NCI-H524 treated with DMSO at 0.1 percent for 48 hours (cell line): ENCODE results near the gene CCDC85C.

Source experiments
- DNase-seq: peaks from one replicate; lab custom pipeline; 2025; lab: John Stamatoyannopoulos, UW

Gene CCDC85C

DNA sequence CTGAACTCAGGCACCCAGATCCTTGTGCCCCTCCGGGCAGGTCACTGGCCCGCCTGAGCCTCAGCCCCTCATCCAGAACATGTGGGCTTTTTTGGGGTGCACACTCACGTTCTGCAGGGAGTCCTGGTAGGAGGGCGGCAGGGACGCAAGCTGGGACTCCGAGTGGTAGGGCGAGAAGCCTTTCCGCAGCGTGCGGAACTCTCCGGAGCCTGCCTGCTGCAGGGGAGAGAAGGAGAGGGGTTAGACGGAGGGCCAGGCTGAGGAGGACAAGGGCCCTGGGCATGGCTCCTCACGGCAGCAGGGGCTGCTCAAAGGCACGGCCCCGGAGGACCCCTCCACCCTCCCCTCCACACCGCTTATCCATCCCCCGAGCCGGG is 82.0 kb downstream of the CCDC85C start:
- no peak for DNase-seq

GRCh38 chr14:99521176-99522024 is 82.6 kb downstream of the CCDC85C start:
- DNase-seq, result no peak

DNA sequence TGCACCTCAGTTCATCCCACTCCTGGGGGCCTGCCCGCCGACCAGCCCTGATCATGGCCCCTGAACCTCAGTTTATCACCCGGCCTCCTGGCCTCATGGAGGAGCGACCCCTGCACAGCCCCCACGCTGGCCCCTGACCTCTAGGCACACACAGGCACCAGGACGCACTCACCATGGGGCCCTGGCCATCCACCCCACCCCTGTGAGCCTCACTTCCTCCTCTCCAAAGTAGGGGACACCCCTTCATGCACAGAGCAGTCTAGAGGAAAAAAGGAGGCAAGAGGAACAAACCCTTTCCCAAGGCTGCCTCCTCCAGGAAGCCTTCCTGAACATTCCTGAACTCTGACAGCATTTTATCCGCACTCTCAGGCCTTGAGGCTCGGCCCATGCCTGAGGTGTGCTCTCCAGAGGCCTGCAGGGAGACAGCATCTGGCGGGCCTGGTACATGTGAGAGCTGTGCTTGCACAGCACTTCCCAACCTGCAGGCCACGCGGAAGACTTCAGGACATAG is 83.4 kb downstream of the CCDC85C start:
- no peak for DNase-seq

DNA sequence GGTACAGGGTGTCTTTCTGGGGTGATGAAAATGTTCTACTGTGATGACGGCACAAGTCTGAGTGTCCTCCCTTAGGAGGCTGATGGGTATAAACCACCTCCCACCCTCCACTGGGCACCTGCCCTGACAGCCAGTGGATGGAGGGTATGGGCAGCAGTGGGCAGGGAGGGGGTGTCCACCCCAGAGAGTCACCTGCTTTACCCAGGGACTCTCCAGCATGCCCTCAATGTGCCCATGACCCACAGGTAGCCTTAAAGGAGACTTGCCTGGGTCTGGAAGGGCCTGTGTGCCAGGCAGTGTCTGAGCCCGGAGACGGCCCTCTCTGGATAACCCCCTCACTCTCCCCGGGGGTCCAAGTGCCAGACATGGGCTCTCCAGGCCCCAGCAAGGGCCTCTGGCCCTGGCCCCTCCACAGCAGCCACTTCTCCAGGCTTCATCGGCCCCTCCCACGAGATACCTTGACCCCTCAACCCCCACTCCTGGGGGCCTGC is 84.0 kb downstream of the CCDC85C start:
- no peak for DNase-seq

DNA sequence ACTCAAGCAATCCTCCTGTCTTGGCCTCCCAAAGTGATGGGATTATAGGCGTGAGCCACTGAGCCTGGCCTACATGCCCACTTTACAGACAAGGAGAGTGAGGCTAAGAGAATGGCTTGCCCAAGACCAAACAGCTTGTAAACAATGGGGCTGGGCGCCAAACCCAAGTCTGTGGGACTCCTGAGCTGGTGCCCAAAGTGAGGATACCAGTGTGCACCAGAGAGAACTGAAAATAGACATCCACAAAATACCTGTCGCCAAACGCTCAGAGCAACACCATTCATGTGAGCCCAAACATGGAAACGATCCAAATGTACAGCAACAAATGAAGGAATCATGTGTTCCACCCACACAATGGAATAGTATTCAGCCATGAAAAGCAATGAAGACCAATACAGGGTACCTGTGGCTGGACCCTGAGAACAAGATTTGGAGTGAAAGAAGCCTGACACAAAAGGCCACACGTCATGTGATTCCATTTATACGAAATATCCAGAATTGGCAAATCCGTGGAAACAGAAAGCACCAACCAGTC is 84.6 kb downstream of the CCDC85C start:
- DNase-seq, result no peak

GRCh38 chr14:99518441-99519346 is 85.3 kb downstream of the CCDC85C start:
- no peak for DNase-seq

DNA sequence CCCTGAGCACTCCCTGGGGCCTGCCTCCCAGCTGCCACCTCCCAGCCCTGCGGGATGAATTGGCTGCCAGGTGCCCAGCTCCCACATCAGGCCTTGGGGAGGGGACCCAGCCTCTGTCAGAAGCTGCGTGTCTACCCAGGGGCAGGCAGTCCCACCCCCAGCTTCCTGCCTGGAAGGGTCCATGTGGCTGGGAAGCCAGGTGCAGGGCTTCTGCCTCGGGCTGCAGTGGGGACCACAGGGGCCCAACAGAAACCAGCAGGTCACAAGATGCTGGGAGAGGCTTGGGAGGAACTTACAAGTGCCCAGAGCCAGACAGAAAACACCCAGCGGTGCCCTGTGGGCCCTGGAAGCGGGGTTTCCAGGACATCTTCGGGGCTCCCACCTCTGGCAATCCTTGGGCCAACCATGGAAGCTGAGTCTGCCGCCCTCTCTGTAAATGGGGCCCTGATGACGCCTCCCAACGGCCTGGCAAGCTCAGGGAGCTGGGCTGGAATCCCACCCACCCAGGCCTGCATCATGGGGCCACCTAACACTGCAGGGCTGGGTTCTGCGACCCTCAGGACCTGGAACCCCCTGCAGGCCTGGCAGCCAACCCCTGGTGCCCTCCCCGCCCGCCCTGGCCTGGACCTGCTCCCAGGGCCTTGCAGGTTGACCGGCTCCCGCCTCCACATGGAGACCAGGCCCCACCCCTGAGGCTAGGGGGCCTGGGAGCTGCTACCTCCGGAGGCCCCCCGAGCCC is 86.2 kb downstream of the CCDC85C start:
- DNase-seq, result no peak

GRCh38 chr14:99516871-99517642 is 87.0 kb downstream of the CCDC85C start:
- no peak for DNase-seq

- DNase-seq, result no peak
Observed at GRCh38 chr14:99516156-99516870, 87.7 kb downstream of the CCDC85C start.

- DNase-seq, result no peak
Observed at GRCh38 chr14:99515301-99516155, 88.5 kb downstream of the CCDC85C start.

GRCh38 chr14:99514552-99515300 is 89.3 kb downstream of the CCDC85C start:
- no peak for DNase-seq

GRCh38 chr14:99513946-99514551 is 90.0 kb downstream of the CCDC85C start:
- no peak for DNase-seq

- no peak for DNase-seq
Observed at GRCh38 chr14:99513183-99513694, 90.8 kb downstream of the CCDC85C start.

DNA sequence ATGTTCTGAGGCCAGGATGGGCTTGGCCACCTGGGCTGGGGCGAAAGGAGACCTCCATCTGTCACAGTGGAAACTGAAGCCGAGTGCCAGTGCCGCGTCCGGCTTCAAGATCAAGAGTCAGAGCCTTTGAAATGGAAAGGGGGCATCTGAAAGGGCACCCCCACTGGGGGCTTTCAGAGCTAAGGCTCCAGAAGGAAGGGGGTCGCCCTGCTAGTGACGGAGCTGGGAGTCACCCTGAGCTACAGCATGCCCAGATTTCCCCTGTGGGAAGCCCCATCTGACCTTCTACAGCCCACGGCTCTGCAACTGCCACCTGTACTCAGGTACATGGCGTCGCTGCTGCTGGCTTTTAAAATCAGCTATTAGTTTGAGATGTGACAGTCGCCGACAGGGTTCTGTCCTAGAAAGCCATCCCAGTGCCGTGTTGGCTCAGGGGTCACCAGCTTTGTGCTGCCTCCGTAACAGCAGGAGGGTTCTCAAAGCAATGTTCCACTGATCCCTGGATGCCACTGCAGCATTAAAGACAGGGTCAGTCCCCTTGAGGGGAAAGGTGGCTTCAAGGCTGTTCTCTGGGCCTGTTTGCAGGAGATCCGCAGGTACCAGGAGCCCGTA is 91.3 kb downstream of the CCDC85C start:
- no peak for DNase-seq

DNA sequence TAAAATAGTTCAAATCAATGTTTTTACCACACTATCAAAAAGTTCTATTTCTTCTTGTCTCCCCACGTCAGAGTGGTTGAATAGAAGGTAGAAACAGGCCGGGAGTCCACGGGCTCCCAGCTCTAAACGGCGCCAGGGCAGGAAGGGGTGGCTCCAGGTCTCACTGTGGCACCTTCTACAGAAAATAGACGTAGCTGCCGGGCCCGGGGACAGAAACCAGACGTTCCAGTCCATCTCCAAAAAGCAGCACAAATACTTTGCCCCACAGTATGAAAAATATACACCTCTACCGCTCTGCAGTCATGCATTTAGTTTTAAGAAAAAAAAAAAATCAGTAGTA is 91.9 kb downstream of the CCDC85C start:
- no peak for DNase-seq

- DNase-seq, result no peak
Observed at GRCh38 chr14:99511421-99512109, 92.4 kb downstream of the CCDC85C start.

DNA sequence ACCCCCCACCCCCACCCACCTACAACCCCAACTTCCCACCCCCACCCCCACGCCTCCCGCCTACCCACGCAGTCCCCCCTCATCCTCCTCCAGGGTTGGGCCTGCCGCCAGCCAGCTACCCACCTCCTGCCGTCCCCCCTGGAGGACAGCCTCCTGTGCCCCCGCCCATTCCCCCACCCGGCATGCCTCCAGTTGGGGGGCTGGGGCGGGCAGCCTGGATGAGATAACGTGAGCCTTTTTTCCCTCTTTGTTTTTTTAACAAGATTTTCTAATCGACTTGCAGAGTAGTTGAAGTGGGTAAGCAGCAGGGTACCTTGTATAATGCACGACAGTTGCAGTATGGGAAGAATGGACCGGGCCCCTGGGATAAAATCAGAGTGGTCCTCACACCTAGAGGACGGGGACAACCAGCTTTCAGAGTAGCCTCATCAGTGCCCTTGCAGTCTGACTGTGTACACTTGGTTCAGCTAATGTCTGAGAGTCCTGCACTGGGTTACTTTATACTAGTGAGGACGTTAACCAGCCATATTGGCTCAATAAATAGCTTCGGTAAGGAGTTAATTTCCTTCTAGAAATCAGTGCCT is 93.4 kb downstream of the CCDC85C start:
- DNase-seq, result no peak
